K562 (cell line): ENCODE results near the gene LLPH. TPM values are rescaled to one million over a fixed set of nuclear protein-coding genes. Genes with fewer than 3 reads are reported as not detected.
A peak's percentile ranks its signal among the peaks of the same experiment; 100 is the strongest.

Experiments
- ATF6 ChIP-seq: sonication (generic); formaldehyde crosslinking; IDR thresholded peaks from 2 replicates; pipeline ENCODE4 v1.4.0; 2020; ENCODE audit warnings: mild to moderate bottlenecking, missing genetic modification reagents
- CHCHD3 ChIP-seq: fragments of 250-450 bp; sonication (Bioruptor Pico); IDR thresholded peaks from 2 replicates; pipeline ENCODE4 v2.1.2; 2022; ENCODE audit warnings: mild to moderate bottlenecking
- CREM ChIP-seq: IDR thresholded peaks from 2 replicates; pipeline ENCODE4 v1.6.1; 2014; ENCODE audit warnings: antibody characterized with exemption, low read depth
- ETS1 ChIP-seq: conservative IDR thresholded peaks from 2 replicates; pipeline ENCODE4 v1.6.1; 2011; ENCODE audit warnings: low read depth, mild to moderate bottlenecking, low read length; ENCODE audit not compliant: control insufficient read depth
- FOXJ2 ChIP-seq: fragments of 200-800 bp; sonication (Bioruptor generic); IDR thresholded peaks from 2 replicates; pipeline ENCODE4 v1.6.1; 2016; ENCODE audit warnings: missing genetic modification characterization, missing compliant biosample characterization
- FOXP1 ChIP-seq: sonication (generic); formaldehyde crosslinking; IDR thresholded peaks from 2 replicates; pipeline ENCODE4 v1.8.0; 2022; ENCODE audit warnings: mild to moderate bottlenecking, missing genetic modification reagents
- HLTF ChIP-seq: fragments of 450-650 bp; IDR thresholded peaks from 2 replicates; pipeline ENCODE4 v1.6.1; 2016
- LEF1 ChIP-seq: fragments of 450-650 bp; IDR thresholded peaks from 2 replicates; pipeline ENCODE4 v1.6.1; 2016; ENCODE audit warnings: mild to moderate bottlenecking
- MBD2 ChIP-seq: sonication (generic); IDR thresholded peaks from 2 replicates; pipeline ENCODE4 v1.6.1; 2016; ENCODE audit warnings: low read depth, borderline replicate concordance
- NFXL1 ChIP-seq: fragments of 450-650 bp; formaldehyde crosslinking; IDR thresholded peaks from 2 replicates; pipeline ENCODE4 v1.4.0; 2021; ENCODE audit warnings: mild to moderate bottlenecking
- NFYB ChIP-seq: IDR thresholded peaks from 2 replicates; pipeline ENCODE4 v1.6.1; 2011; ENCODE audit warnings: mild to moderate bottlenecking, moderate library complexity; ENCODE audit not compliant: insufficient read length; ENCODE audit errors: extremely low read depth
- PCBP2 ChIP-seq: fragments of 200-400 bp; formaldehyde crosslinking; IDR thresholded peaks from 2 replicates; pipeline ENCODE4 v1.6.1; 2018; ENCODE audit warnings: low read length, low read depth, mild to moderate bottlenecking, moderate library complexity; ENCODE audit not compliant: poor library complexity, severe bottlenecking
- RAD51 ChIP-seq: fragments of 450-650 bp; IDR thresholded peaks from 2 replicates; pipeline ENCODE4 v1.7.1; 2016; ENCODE audit warnings: low read depth, mild to moderate bottlenecking, borderline replicate concordance
- RBM14 ChIP-seq: fragments of 200-400 bp; formaldehyde crosslinking; IDR thresholded peaks from 2 replicates; pipeline ENCODE4 v1.6.1; 2018; ENCODE audit warnings: low read depth, mild to moderate bottlenecking, low read length, moderate library complexity, borderline replicate concordance; ENCODE audit not compliant: insufficient read depth
- RHOXF2B ChIP-seq: fragments of 250-450 bp; sonication (Bioruptor Pico); conservative IDR thresholded peaks from 2 replicates; pipeline ENCODE4 v1.5.1; 2021
- SMAD1 ChIP-seq: fragments of 150-350 bp; IDR thresholded peaks from 2 replicates; pipeline ENCODE4 v1.6.1; 2014; ENCODE audit warnings: low read length, low read depth; ENCODE audit not compliant: partially characterized antibody
- SP2 ChIP-seq: IDR thresholded peaks from 2 replicates; pipeline ENCODE4 v1.6.1; 2011; ENCODE audit warnings: mild to moderate bottlenecking, low read depth, low read length, moderate library complexity; ENCODE audit not compliant: poor library complexity, severe bottlenecking; ENCODE audit errors: extremely low read depth
- TAL1 ChIP-seq: fragments of 450-650 bp; IDR thresholded peaks from 2 replicates; pipeline ENCODE4 v1.6.1; 2016; ENCODE audit warnings: mild to moderate bottlenecking
- TFAP4 ChIP-seq: sonication (generic); formaldehyde crosslinking; IDR thresholded peaks from 2 replicates; pipeline ENCODE4 v1.8.0; 2022; ENCODE audit warnings: missing genetic modification reagents, mild to moderate bottlenecking, moderate library complexity, borderline replicate concordance
- ZNF212 ChIP-seq: fragments of 450-650 bp; formaldehyde crosslinking; IDR thresholded peaks from 2 replicates; pipeline ENCODE4 v1.4.0; 2020; ENCODE audit warnings: mild to moderate bottlenecking
- ZNF41 ChIP-seq: fragments of 250-450 bp; sonication (Bioruptor Pico); conservative IDR thresholded peaks from 2 replicates; pipeline ENCODE4 v1.4.0; 2020; ENCODE audit warnings: mild to moderate bottlenecking
- ZNF444 ChIP-seq: fragments of 250-450 bp; sonication (Bioruptor Pico); IDR thresholded peaks from 2 replicates; pipeline ENCODE4 v1.4.0; 2020; ENCODE audit warnings: mild to moderate bottlenecking, moderate library complexity
- ZNF57 ChIP-seq: fragments of 450-650 bp; formaldehyde crosslinking; IDR thresholded peaks from 2 replicates; pipeline ENCODE4 v1.4.0; 2020; ENCODE audit warnings: mild to moderate bottlenecking, moderate library complexity
- ZNF717 ChIP-seq: fragments of 250-450 bp; sonication (Bioruptor Pico); IDR thresholded peaks from 2 replicates; pipeline ENCODE4 v1.5.0; 2021
- ZSCAN29 ChIP-seq: fragments of 450-650 bp; IDR thresholded peaks from 2 replicates; pipeline ENCODE4 v1.6.1; 2017
- polyA plus RNA-seq, 8 experiments: library from polyadenylated mRNA; depleted of rRNA in 4 of 8; stranded (reverse) in 5 of 8; unstranded in 3 of 8; fragments of >200 nt; fragmentation: Nextera tagmentation in 2 of 8; fragmentation: Illumina TruSeq in 1 of 8; extraction: Ambion mirVana in 2 of 8; extraction: Trizol in 1 of 8; gene quantifications; 2 replicates each; pipeline versions ENCODE4 v1.2.1 to v1.2.3, GENCODE V29; 2011 to 2014; ENCODE audit warnings: inconsistent platforms in 1 of 8, missing spikeins in 1 of 8
- total RNA-seq, 7 experiments: library from RNA; depleted of rRNA in 6 of 7; stranded (reverse); fragments of >200 nt in 6 of 7; fragmentation: Illumina TruSeq in 2 of 7; extraction: Trizol in 2 of 7; gene quantifications; 2 replicates each; pipeline versions ENCODE4 v1.2.1 to v1.2.3, GENCODE V29; 2011 to 2021; ENCODE audit warnings: low replicate concordance in 1 of 7

LLPH gene
- total and polyA plus RNA-seq, 9 of the 15 experiments (the other 6 are each of a cell fraction or from before 2014, with no cell fraction given), result 19.1 to 87.3 (median 59.6) TPM

GRCh38 chr12:66130267-66131066, at the start of gene LLPH (continued):
- TF ChIP-seq ETS1, result no peak
- TF ChIP-seq ZNF444 (CRISPR knock-in tag), result no peak
- TF ChIP-seq ZSCAN29, result no peak
- TF ChIP-seq HLTF, result no peak
- TF ChIP-seq ATF6 (CRISPR knock-in tag), result no peak
- TF ChIP-seq NFXL1, result no peak
- no peak for TF ChIP-seq ZNF212 (CRISPR knock-in tag)
- TF ChIP-seq SMAD1, result no peak
- peak; percentile 66; the same call in 1 of the 2 replicates for TF ChIP-seq TFAP4 (CRISPR knock-in tag)
- no peak for TF ChIP-seq PCBP2
- TF ChIP-seq FOXP1 (CRISPR knock-in tag), result peak; percentile 63; the same call in 1 of the 2 replicates
- TF ChIP-seq ZNF41 (CRISPR knock-in tag), result no peak
- no peak for TF ChIP-seq RBM14
- TF ChIP-seq RHOXF2B (CRISPR knock-in tag), result no peak
- peak; percentile 69 for TF ChIP-seq MBD2
- no peak for TF ChIP-seq LEF1
- no peak for TF ChIP-seq FOXJ2 (tag)
- TF ChIP-seq NFYB, result no peak
- TF ChIP-seq CHCHD3 (CRISPR knock-in tag), result no peak
- no peak for TF ChIP-seq ZNF717 (CRISPR knock-in tag)
- no peak for TF ChIP-seq RAD51
- TF ChIP-seq TAL1, result no peak
- TF ChIP-seq CREM, result peak; percentile 59; the same call in 1 of the 2 replicates
- TF ChIP-seq SP2, result no peak
- no peak for TF ChIP-seq ZNF57 (CRISPR knock-in tag)
